Stomach (tissue), 9 donors: ENCODE measurements around the gene PAX2. TPM values are rescaled to one million over a fixed set of nuclear protein-coding genes. Genes with fewer than 3 reads are reported as not detected.

Experiments
- DNase-seq, 2 donors: peaks; one replicate each; pipeline versions ENCODE4 v3.0.0 to v3.0.0-alpha.2; 2013 to 2019
- H3K27ac ChIP-seq, 5 donors: fragments of 200-600 bp in 4 of 5; sonication (generic) in 4 of 5; one replicate each; pipeline ENCODE4 v1.5.1; 2013 to 2019; ENCODE audit warnings: mild to moderate bottlenecking in 1 of 5, moderate library complexity in 1 of 5
- H3K27me3 ChIP-seq, 3 donors: fragments of 200-600 bp; sonication (generic); one replicate each; pipeline ENCODE4 v1.5.1; 2017 to 2019; ENCODE audit warnings: mixed run types in 1 of 3
- H3K36me3 ChIP-seq, 4 donors: fragments of 200-600 bp; sonication (generic); 1 replicate in 3 of 4; 2 replicates in 1 of 4; pipeline ENCODE4 v1.5.1; 2016 to 2019
- H3K4me1 ChIP-seq, 4 donors: fragments of 200-600 bp; sonication (generic); one replicate each; pipeline ENCODE4 v1.5.1; 2016 to 2019
- H3K4me3 ChIP-seq, 4 donors: fragments of 200-600 bp; sonication (generic) in 3 of 4; one replicate each; pipeline ENCODE4 v1.5.1; 2016 to 2019; ENCODE audit warnings: mild to moderate bottlenecking in 1 of 4
- H3K9me3 ChIP-seq, 4 donors: fragments of 200-600 bp; sonication (generic); one replicate each; pipeline ENCODE4 v1.5.1; 2016 to 2019
- CTCF ChIP-seq, 7 experiments: fragments of 450-650 bp in 4 of 7; fragments of 200-600 bp in 3 of 7; sonication (generic) in 3 of 7; IDR thresholded peaks; one replicate each; pipeline ENCODE4 v1.5.1; 2016 to 2019; ENCODE audit warnings: antibody characterized with exemption in 7 of 7, control low read depth in 2 of 7, mild to moderate bottlenecking in 1 of 7
- EP300 ChIP-seq: sonication (generic); formaldehyde crosslinking; IDR thresholded peaks from one replicate; pipeline ENCODE4 v1.6.1; 2017; ENCODE audit warnings: antibody characterized with exemption
- POLR2A ChIP-seq, 4 donors: fragments of 450-650 bp; IDR thresholded peaks; one replicate each; pipeline ENCODE4 v1.6.1; 2016; ENCODE audit warnings: antibody characterized with exemption in 4 of 4, control low read depth in 2 of 4, mild to moderate bottlenecking in 1 of 4, moderate library complexity in 1 of 4
- POLR2AphosphoS5 ChIP-seq, 3 donors: sonication (generic); formaldehyde crosslinking; IDR thresholded peaks; one replicate each; pipeline ENCODE4 v1.6.1; 2016; ENCODE audit warnings: antibody characterized with exemption in 3 of 3
- WGBS, 5 donors: extraction: QIAGEN DNeasy Blood & Tissue Kit in 3 of 5; methylation state at CpG; one replicate each; pipeline versions ENCODE4 v1.1.5 to v1.1.7; 2013 to 2018; 5-methylcytosine and 5-hydroxymethylcytosine counted together
- intact Hi-C: fragments of 100-400 bp; cut with DNase I; formaldehyde crosslinking; loops from one replicate; pipeline ENCODE4 v1.15.1; 2023; ENCODE audit warnings: low total_unique reads
- polyA plus RNA-seq, 3 donors: library from polyadenylated mRNA; stranded (reverse); fragments of 200-250 nt; gene quantifications; one replicate each; pipeline ENCODE4 v1.2.3, GENCODE V29; 2013
- total RNA-seq, 5 donors: library from RNA; depleted of rRNA; stranded (reverse); fragments of >200 nt; gene quantifications; one replicate each; pipeline versions ENCODE4 v1.1.0 to v1.2.3, GENCODE V29; 2014 to 2016
- donor health status: healthy with polysubstance abuse.
- donor health status: Bipolar disorder and iron deficiency.
- donor health status: healthy.

PAX2 gene
- total and polyA plus RNA-seq, 8 donors: not detected

- Histone ChIP-seq H3K27ac (no peak overlapping the region), H3K27me3 (peaks cover 0 to 87% (median 40%) of the 10 kb centered on the region in 3 donors), H3K36me3 (no peaks in the 10 kb centered on the region), H3K4me3 (no peak overlapping the region), H3K4me1 (peaks cover 0 to 6% (median 2%) of the 10 kb centered on the region in 4 donors), H3K9me3 (no peaks in the 10 kb centered on the region)
- TF ChIP-seq EP300 (no peak), CTCF (IDR thresholded peaks at IDR 0.05) (no peak), POLR2A (IDR thresholded peaks at IDR 0.05) (no peak), POLR2AphosphoS5 (IDR thresholded peaks at IDR 0.05) (no peak)
- DNase-seq: peak; percentile 37 to 50
- 22 to 40% (median 34%) methylated on average over 3 to 4 of the region's 4 CpGs for WGBS, 5 donors
- intact Hi-C loops: no loop called here
Observed at GRCh38 chr10:100864978-100865377, 119.6 kb downstream of the PAX2 start.

GRCh38 chr10:100866010-100866409 is 120.6 kb downstream of the PAX2 start:
- Histone ChIP-seq H3K4me3 (no peak overlapping the region), H3K27ac (no peak overlapping the region), H3K27me3 (peaks cover 0 to 77% (median 36%) of the 10 kb centered on the region in 3 donors), H3K36me3 (no peaks in the 10 kb centered on the region), H3K9me3 (no peaks in the 10 kb centered on the region), H3K4me1 (peaks cover 0 to 6% (median 2%) of the 10 kb centered on the region in 4 donors)
- 58 to 76% (median 61%) methylated on average over 7 of the region's 7 CpGs for WGBS, 5 donors
- DNase-seq: no peak
- no peak for TF ChIP-seq POLR2A (IDR thresholded peaks at IDR 0.05)
- no peak for TF ChIP-seq EP300
- no peak for TF ChIP-seq POLR2AphosphoS5 (IDR thresholded peaks at IDR 0.05)
- TF ChIP-seq CTCF (IDR thresholded peaks at IDR 0.05): no peak
- intact Hi-C loops: no loop called here

- peaks cover 0 to 6% (median 2%) of the 10 kb centered on the region in 4 donors for H3K4me1 ChIP-seq
- H3K36me3 ChIP-seq: no peaks in the 10 kb centered on the region
- intact Hi-C loops: no loop called here
- H3K9me3 ChIP-seq: no peaks in the 10 kb centered on the region
- TF ChIP-seq POLR2AphosphoS5 (IDR thresholded peaks at IDR 0.05) (no peak), EP300 (no peak), CTCF (IDR thresholded peaks at IDR 0.05) (no peak), POLR2A (IDR thresholded peaks at IDR 0.05) (no peak)
- no peak for DNase-seq
- WGBS, 5 donors: 12 to 22% (median 15%) methylated on average over 20 to 21 of the region's 21 CpGs
- H3K27ac ChIP-seq: no peak overlapping the region
- H3K4me3 ChIP-seq: no peak overlapping the region
- peaks cover 0 to 72% (median 36%) of the 10 kb centered on the region in 3 donors for H3K27me3 ChIP-seq
Observed at GRCh38 chr10:100866575-100867098, 121.3 kb downstream of the PAX2 start.

GRCh38 chr10:100867261-100867963 is 122.0 kb downstream of the PAX2 start:
- WGBS, 5 donors: 73 to 77% (median 75%) methylated on average over 8 of the region's 8 CpGs
- DNase-seq: no peak

More at GRCh38 chr10:100867261-100867963, 122.0 kb downstream of the PAX2 start:
- H3K4me1 ChIP-seq: peaks cover 0 to 6% (median 2%) of the 10 kb centered on the region in 4 donors
- no peaks in the 10 kb centered on the region for H3K9me3 ChIP-seq
- intact Hi-C loops: no loop called here
- no peak overlapping the region for H3K27ac ChIP-seq
- H3K4me3 ChIP-seq: no peak overlapping the region
- no peak for TF ChIP-seq EP300
- TF ChIP-seq CTCF (IDR thresholded peaks at IDR 0.05): no peak
- no peak for TF ChIP-seq POLR2AphosphoS5 (IDR thresholded peaks at IDR 0.05)
- TF ChIP-seq POLR2A (IDR thresholded peaks at IDR 0.05): no peak
- H3K27me3 ChIP-seq: peaks cover 0 to 77% (median 36%) of the 10 kb centered on the region in 3 donors
- no peaks in the 10 kb centered on the region for H3K36me3 ChIP-seq
